Mammary epithelial cell (primary cell): ENCODE measurements around the gene RGS10.

Source experiments
- EZH2 ChIP-seq: IDR thresholded peaks from 2 replicates; pipeline ENCODE4 v1.6.1; 2012; ENCODE audit warnings: low read length, inconsistent platforms, borderline replicate concordance
- TF ChIP-seq, protein P1 (sequence below), 2 donors: IDR thresholded peaks in 1 of 2; conservative IDR thresholded peaks in 1 of 2; 2 replicates each; pipeline ENCODE4 v1.5.1; 2011 to 2012; ENCODE audit warnings: inconsistent platforms in 2 of 2, low read length in 2 of 2, mild to moderate bottlenecking in 2 of 2, control low read depth in 1 of 2, low read depth in 1 of 2; ENCODE audit not compliant: insufficient read depth in 1 of 2; ENCODE audit errors: extremely low read depth in 1 of 2

GRCh38 chr10:119531067-119531466 is 11.5 kb downstream of the RGS10 start:
- TF ChIP-seq, protein P1, sequence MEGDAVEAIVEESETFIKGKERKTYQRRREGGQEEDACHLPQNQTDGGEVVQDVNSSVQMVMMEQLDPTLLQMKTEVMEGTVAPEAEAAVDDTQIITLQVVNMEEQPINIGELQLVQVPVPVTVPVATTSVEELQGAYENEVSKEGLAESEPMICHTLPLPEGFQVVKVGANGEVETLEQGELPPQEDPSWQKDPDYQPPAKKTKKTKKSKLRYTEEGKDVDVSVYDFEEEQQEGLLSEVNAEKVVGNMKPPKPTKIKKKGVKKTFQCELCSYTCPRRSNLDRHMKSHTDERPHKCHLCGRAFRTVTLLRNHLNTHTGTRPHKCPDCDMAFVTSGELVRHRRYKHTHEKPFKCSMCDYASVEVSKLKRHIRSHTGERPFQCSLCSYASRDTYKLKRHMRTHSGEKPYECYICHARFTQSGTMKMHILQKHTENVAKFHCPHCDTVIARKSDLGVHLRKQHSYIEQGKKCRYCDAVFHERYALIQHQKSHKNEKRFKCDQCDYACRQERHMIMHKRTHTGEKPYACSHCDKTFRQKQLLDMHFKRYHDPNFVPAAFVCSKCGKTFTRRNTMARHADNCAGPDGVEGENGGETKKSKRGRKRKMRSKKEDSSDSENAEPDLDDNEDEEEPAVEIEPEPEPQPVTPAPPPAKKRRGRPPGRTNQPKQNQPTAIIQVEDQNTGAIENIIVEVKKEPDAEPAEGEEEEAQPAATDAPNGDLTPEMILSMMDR (conservative IDR thresholded peaks at IDR 0.05 in 1 of 2, IDR thresholded peaks at IDR 0.05 in 1 of 2; ENCODE audit: extremely low read depth in 1 of 2, insufficient read depth in 1 of 2, low read depth in 1 of 2, low read length in 2 of 2) = no peak
- TF ChIP-seq EZH2 = no peak
